Panc1 (cell line): Measurements from ENCODE around the gene FHAD1. TPM values are rescaled to one million over a fixed set of nuclear protein-coding genes. Genes with fewer than 3 reads are reported as not detected.
A peak's percentile ranks its signal among the peaks of the same experiment; 100 is the strongest.

ENCODE experiments used
- ATAC-seq: fragments of 200-7000 bp; cut with Tn5 transposase; 2 replicates; pipeline ENCODE4 v1.9.1; 2020; ENCODE audit warnings: mild to moderate bottlenecking, moderate library complexity
- BruUV-seq: library from RNA; stranded (reverse); fragments of 400-500 nt; replicated peaks from 2 replicates; lab custom pipeline; 2021; lab: Mats Ljungman, UMichigan
- CTCF ChIA-PET: fragments of 300-600 bp; sonication (Branson Sonifier 250); formaldehyde crosslinking; loops from one replicate; lab custom pipeline; 2022; ENCODE audit warnings: antibody characterized with exemption; lab: Charles Lee
- POLR2A ChIA-PET: fragments of 300-600 bp; sonication (Branson Sonifier 250); formaldehyde crosslinking; loops from one replicate; lab custom pipeline; 2022; ENCODE audit warnings: antibody characterized with exemption; lab: Charles Lee
- DNase-seq: peaks from one replicate; pipeline ENCODE4 v3.0.0-alpha.2; 2010; ENCODE audit warnings: low read depth, low spot score
- H3K27ac ChIP-seq: 2 replicates; pipeline ENCODE4 v1.5.1; 2011; ENCODE audit warnings: mild to moderate bottlenecking, low read length, inconsistent platforms
- H3K27me3 ChIP-seq: fragments of 200-500 bp; sonication (Bioruptor generic); 2 replicates; pipeline ENCODE4 v1.6.0; 2014; ENCODE audit warnings: low read length, inconsistent platforms; ENCODE audit not compliant: control insufficient read depth, insufficient read depth
- H3K36me3 ChIP-seq: fragments of 200-500 bp; sonication (Bioruptor generic); 2 replicates; pipeline ENCODE4 v1.5.1; 2014; ENCODE audit warnings: inconsistent platforms, mild to moderate bottlenecking, low read length, moderate library complexity; ENCODE audit not compliant: control insufficient read depth, insufficient read depth
- H3K4me1 ChIP-seq: 2 replicates; pipeline ENCODE4 v1.5.1; 2011; ENCODE audit warnings: inconsistent platforms, mild to moderate bottlenecking, low read length, moderate library complexity; ENCODE audit not compliant: control insufficient read depth, insufficient read depth
- H3K4me3 ChIP-seq, 2 experiments: 2 replicates each; pipeline ENCODE4 v1.5.1; 2011 to 2012; ENCODE audit warnings: low read depth in 2 of 2, low read length in 2 of 2, mild to moderate bottlenecking in 2 of 2, inconsistent platforms in 1 of 2, moderate library complexity in 1 of 2
- H3K9me3 ChIP-seq: fragments of 200-500 bp; sonication (Bioruptor generic); 2 replicates; pipeline ENCODE4 v1.5.1; 2014; ENCODE audit warnings: low read depth, mild to moderate bottlenecking, inconsistent platforms, low read length, moderate library complexity; ENCODE audit not compliant: control insufficient read depth, insufficient read depth
- POLR2AphosphoS5 ChIP-seq: IDR thresholded peaks from 2 replicates; pipeline ENCODE4 v1.6.1; 2012; ENCODE audit warnings: mild to moderate bottlenecking, low read depth, low read length, moderate library complexity
- SIN3A ChIP-seq: IDR thresholded peaks from 2 replicates; pipeline ENCODE4 v1.6.1; 2012; ENCODE audit warnings: low read depth, mild to moderate bottlenecking, low read length, moderate library complexity, borderline replicate concordance; ENCODE audit not compliant: insufficient read depth
- TCF7L2 ChIP-seq: IDR thresholded peaks from 2 replicates; pipeline ENCODE4 v1.6.1; 2011; ENCODE audit warnings: mild to moderate bottlenecking, low read depth, low read length, inconsistent platforms
- in situ Hi-C: cut with HindIII; loops from 2 replicates; pipeline ENCODE4 v1.10.0; 2016; ENCODE audit warnings: low sequenced_read_pairs, low pct_unique_long_range_greater_than_20kb
- intact Hi-C: fragments of 100-400 bp; cut with micrococcal nuclease; formaldehyde crosslinking; loops from one replicate; pipeline ENCODE4 v1.10.0; 2022; ENCODE audit not compliant: unreplicated experiment
- total RNA-seq: library from RNA; stranded (reverse); gene quantifications from one replicate; pipeline ENCODE4 v1.2.1, GENCODE V29; 2021; ENCODE audit not compliant: unreplicated experiment
- TF ChIP-seq, protein P1 (sequence below), 2 experiments: IDR thresholded peaks; 2 replicates each; pipeline ENCODE4 v1.6.1; 2011 to 2012; ENCODE audit warnings: low read depth in 2 of 2, control low read depth in 1 of 2, low read length in 1 of 2, mild to moderate bottlenecking in 1 of 2, moderate library complexity in 1 of 2; ENCODE audit not compliant: insufficient read depth in 1 of 2
- TF ChIP-seq, protein P2 (sequence below): fragments of 450-650 bp; IDR thresholded peaks from 2 replicates; pipeline ENCODE4 v1.5.1; 2017; ENCODE audit warnings: mild to moderate bottlenecking

The FHAD1 gene
- total RNA-seq, 1 experiment from 2014 or later, result 0.23 TPM

DNA sequence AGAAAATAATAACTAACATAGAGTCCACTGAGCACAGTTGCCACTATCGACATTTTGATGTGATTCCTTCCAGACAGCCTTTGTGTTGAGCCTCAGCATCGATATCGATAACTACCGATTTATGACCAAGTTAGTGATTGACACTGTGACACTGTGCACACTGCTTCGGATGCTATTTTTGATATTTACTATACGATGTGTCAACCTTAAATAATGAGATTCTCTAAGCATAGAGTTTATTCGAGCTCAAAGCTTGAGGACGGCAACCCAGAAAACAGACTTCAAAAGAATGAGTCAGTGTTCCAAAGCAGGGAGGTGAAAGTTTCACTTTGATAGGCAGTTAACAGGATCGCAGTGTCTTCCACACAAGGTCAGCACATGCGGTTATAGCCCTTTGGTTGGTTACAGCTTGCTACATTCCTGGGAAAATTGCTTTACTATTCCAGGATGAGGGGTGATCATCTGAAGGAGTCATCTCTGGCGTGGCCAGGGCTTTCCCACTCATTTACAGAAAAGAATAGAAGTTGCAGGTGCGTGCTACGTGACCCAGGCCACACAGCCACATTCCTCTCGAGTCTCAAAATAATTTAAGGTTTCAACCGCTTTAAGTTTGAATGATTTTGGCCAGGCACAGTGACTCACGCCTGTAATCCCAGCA is 109.1 kb downstream of the FHAD1 start:
- no peak for DNase-seq
- ATAC-seq, result peak; percentile 36; the same call in 1 of the 2 replicates
- CTCF ChIA-PET, result no interaction called here
- Histone ChIP-seq H3K9me3 (no peaks in the 10 kb centered on the region), H3K27me3 (no peaks in the 10 kb centered on the region), H3K4me1 (peaks cover 24% of the 10 kb centered on the region), H3K36me3 (no peaks in the 10 kb centered on the region), H3K27ac (no peak overlapping the region), H3K4me3 (peak overlapping the region in 1 of 2 experiments; percentile 4; a peak in 2 of 4 replicates)
- intact Hi-C loops, result no loop called here
- BruUV-seq, result no TSS peak
- TF ChIP-seq POLR2AphosphoS5, result no peak
- TF ChIP-seq, protein P1, sequence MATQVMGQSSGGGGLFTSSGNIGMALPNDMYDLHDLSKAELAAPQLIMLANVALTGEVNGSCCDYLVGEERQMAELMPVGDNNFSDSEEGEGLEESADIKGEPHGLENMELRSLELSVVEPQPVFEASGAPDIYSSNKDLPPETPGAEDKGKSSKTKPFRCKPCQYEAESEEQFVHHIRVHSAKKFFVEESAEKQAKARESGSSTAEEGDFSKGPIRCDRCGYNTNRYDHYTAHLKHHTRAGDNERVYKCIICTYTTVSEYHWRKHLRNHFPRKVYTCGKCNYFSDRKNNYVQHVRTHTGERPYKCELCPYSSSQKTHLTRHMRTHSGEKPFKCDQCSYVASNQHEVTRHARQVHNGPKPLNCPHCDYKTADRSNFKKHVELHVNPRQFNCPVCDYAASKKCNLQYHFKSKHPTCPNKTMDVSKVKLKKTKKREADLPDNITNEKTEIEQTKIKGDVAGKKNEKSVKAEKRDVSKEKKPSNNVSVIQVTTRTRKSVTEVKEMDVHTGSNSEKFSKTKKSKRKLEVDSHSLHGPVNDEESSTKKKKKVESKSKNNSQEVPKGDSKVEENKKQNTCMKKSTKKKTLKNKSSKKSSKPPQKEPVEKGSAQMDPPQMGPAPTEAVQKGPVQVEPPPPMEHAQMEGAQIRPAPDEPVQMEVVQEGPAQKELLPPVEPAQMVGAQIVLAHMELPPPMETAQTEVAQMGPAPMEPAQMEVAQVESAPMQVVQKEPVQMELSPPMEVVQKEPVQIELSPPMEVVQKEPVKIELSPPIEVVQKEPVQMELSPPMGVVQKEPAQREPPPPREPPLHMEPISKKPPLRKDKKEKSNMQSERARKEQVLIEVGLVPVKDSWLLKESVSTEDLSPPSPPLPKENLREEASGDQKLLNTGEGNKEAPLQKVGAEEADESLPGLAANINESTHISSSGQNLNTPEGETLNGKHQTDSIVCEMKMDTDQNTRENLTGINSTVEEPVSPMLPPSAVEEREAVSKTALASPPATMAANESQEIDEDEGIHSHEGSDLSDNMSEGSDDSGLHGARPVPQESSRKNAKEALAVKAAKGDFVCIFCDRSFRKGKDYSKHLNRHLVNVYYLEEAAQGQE (IDR thresholded peaks at IDR 0.05; ENCODE audit: insufficient read depth in 1 of 2, low read depth in 2 of 2, low read length in 1 of 2), result no peak
- no peak for TF ChIP-seq SIN3A
- TF ChIP-seq, protein P2, sequence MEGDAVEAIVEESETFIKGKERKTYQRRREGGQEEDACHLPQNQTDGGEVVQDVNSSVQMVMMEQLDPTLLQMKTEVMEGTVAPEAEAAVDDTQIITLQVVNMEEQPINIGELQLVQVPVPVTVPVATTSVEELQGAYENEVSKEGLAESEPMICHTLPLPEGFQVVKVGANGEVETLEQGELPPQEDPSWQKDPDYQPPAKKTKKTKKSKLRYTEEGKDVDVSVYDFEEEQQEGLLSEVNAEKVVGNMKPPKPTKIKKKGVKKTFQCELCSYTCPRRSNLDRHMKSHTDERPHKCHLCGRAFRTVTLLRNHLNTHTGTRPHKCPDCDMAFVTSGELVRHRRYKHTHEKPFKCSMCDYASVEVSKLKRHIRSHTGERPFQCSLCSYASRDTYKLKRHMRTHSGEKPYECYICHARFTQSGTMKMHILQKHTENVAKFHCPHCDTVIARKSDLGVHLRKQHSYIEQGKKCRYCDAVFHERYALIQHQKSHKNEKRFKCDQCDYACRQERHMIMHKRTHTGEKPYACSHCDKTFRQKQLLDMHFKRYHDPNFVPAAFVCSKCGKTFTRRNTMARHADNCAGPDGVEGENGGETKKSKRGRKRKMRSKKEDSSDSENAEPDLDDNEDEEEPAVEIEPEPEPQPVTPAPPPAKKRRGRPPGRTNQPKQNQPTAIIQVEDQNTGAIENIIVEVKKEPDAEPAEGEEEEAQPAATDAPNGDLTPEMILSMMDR, result no peak
- no peak for TF ChIP-seq TCF7L2
- in situ Hi-C loops, result no loop called here
- POLR2A ChIA-PET, result no interaction called here

DNA sequence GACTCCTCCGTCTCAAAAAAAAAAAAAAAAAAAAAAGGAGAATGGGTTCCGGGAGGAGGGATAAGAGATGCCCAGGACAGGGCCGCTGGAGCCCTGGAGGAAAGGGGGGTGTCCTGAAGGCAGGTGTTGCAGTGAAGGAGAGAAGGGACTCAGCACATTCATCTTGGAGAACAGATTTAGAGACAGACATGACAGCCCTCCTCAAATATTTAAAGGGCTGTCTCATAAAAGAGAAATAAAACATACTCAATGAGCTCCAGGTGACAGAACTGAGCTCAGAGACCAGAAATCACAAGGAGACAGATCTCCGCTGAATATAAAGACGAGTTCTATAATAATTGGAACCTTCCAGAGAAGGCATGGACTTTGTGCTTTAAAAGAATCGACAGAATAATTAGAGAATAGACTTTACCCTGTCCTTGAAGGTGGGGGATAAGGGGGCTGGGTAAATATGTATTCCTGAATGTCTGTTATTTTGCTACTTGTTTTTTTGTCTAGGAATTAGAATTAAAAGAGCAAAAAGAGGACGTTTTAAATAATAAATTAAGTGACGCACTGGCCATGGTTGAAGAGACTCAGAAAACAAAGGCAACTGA is 110.7 kb downstream of the FHAD1 start:
- Histone ChIP-seq H3K9me3 (no peaks in the 10 kb centered on the region), H3K27me3 (no peaks in the 10 kb centered on the region), H3K4me3 (no peak overlapping the region), H3K4me1 (peaks cover 14% of the 10 kb centered on the region), H3K36me3 (no peaks in the 10 kb centered on the region), H3K27ac (no peak overlapping the region)
- ChIA-PET POLR2A (no interaction called here), CTCF (interaction anchor here (0.7 kb wide), 1 partner anchor 49 kb away, joined by 3 read pairs; no protein-coding TSS in a partner anchor)
- BruUV-seq, result no TSS peak
- no peak for DNase-seq
- intact Hi-C loops (no loop called here), in situ Hi-C loops (no loop called here)
- no peak for ATAC-seq
- TF ChIP-seq, protein P2, result no peak
- TF ChIP-seq SIN3A (no peak), TCF7L2 (no peak), POLR2AphosphoS5 (no peak)
- TF ChIP-seq, protein P1 (IDR thresholded peaks at IDR 0.05; ENCODE audit: insufficient read depth in 1 of 2, low read depth in 2 of 2, low read length in 1 of 2), result no peak
